Measurements from ENCODE around the gene PTPN5.
"Not testable (repeated sequence)": the region's sequence is repeated elsewhere in the genome, so short reads cannot be mapped to it uniquely, and the experiment has no call there.

PTPN5 gene

DNA sequence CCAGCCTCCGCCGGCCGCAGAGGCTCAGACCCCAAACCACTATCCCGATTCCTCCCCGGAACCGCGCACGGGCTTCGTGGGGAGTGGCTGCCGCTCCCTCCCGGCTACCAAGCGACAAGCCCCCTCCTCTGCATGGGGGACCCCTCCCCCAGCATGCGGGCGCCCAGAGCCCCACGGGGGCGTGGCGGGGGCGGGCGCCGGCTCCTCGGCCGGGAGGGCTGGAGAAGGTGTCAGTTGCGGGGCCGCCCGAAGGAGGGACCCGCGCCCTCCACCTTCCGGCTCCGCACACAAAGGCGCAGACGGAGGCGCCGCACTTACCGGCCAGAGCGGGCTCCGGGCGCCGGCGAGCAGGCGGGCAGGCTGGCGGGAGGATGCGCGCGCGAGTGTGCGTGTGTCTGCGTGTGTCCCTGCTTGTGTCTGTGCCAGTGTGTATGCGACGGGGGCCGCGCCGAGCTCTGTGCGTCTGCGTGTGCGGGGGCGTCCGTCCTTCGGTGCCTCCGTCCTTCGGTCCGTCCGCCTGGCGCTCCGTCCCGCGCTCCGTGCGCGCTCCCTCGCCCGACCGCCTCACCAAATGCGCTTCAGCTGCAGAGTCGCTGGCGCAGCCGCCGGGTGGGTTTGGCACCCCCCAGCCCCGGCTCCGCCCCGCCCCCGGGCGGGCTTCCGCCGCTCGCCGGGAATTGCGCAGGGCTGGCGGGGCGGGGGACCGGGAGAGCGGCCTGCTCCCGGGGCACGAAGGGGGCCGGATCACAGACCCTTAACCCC is at the start of gene PTPN5:
TSS of gene PTPN5 (minus strand) at position 592 of the 762 bp plus-strand sequence. CDS start 19,840 bp downstream, outside the sequence.
- H3K4me3 ChIP-seq (ENCODE audit: low read length) = peak within 1 kb of the TSS; percentile 4
- TF ChIP-seq, protein P1, sequence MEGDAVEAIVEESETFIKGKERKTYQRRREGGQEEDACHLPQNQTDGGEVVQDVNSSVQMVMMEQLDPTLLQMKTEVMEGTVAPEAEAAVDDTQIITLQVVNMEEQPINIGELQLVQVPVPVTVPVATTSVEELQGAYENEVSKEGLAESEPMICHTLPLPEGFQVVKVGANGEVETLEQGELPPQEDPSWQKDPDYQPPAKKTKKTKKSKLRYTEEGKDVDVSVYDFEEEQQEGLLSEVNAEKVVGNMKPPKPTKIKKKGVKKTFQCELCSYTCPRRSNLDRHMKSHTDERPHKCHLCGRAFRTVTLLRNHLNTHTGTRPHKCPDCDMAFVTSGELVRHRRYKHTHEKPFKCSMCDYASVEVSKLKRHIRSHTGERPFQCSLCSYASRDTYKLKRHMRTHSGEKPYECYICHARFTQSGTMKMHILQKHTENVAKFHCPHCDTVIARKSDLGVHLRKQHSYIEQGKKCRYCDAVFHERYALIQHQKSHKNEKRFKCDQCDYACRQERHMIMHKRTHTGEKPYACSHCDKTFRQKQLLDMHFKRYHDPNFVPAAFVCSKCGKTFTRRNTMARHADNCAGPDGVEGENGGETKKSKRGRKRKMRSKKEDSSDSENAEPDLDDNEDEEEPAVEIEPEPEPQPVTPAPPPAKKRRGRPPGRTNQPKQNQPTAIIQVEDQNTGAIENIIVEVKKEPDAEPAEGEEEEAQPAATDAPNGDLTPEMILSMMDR (conservative IDR thresholded peaks at IDR 0.05; ENCODE audit: low read depth, low read length) = no peak
- DNase-seq (ENCODE audit: low read depth) = no peak

DNA sequence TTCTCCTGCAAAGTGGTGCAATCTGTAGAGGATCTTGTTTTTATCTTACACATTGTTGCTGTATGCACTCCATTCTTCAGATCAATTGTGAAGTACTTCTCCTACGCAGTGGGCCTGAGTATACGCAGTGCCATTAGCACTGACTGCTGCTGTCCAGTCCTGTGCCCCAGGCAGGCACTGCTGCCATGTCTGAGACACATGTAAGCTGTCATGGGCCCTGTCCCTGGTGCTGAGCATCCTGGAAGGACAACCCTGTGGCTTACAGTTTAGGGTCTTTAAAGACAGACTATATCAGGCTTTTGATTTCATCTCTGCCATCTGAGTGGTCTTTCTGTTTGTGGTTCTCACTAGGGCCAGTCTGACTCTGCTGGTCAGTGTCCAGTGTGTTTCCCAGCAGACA is 44.8 kb upstream of the PTPN5 start:
- no peak for DNase-seq (ENCODE audit: low read depth)
- TF ChIP-seq, protein P1 (conservative IDR thresholded peaks at IDR 0.05; ENCODE audit: low read depth, low read length) = no peak
- H3K4me3 ChIP-seq (ENCODE audit: low read length) = no peak overlapping the region

DNA sequence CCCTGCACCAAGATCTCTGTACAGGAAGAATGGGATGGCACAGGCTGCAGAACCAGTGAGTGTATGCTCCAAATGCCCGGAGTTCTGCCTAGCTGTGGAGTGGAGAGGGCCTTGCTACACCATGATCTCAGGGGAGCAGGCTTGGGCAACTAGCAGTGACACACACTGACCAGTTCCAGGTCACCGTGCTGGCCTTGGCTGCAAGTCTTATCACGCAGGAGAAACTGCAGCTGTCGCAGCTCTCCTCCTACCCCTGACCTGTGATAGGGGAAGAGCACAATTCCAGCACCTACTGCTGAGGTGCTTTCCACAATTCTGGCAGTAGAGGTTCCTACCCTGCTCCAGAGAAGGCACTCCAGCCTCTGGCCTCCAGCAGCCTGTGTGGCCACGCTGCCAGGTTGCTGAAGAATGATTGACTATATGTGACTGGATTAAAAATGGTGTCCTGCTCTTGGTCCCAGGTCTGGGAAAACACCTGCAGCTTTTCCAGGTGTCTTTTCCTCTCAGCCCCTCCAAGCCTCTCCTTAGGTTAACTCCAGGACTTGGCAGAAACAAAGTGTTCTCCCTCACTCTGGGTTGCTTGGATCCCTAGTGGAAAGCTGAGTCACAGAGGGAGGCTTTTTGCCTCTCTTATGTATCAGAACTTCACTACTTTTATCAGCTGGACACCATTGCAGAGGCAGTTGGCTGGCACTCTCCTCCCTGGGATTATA is 43.3 kb upstream of the PTPN5 start:
- H3K4me3 ChIP-seq (ENCODE audit: low read length) = no peak overlapping the region
- no peak for DNase-seq (ENCODE audit: low read depth)
- TF ChIP-seq, protein P1 (conservative IDR thresholded peaks at IDR 0.05; ENCODE audit: low read depth, low read length) = no peak

DNA sequence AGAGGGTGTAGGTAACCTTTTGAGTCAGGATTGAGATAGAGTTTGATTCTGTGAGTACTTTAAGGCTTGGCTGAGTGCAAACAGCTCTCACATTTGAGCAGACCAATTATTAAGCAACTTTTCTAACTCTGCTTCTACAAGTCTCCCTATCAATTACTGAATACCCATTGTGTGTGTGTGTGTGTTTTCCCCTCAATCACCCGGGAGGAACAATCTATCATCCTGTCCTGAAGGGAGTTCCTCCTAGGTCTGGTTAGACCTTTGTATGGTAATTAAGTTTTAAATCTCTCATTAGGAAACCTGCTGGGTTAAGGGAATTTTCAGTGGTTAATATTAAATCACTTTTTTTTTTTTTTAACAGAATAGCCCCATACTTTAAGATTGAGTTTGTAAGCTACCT is 28.6 kb upstream of the PTPN5 start:
- H3K4me3 ChIP-seq (ENCODE audit: low read length); DNase-seq (ENCODE audit: low read depth): not testable (repeated sequence)

DNA sequence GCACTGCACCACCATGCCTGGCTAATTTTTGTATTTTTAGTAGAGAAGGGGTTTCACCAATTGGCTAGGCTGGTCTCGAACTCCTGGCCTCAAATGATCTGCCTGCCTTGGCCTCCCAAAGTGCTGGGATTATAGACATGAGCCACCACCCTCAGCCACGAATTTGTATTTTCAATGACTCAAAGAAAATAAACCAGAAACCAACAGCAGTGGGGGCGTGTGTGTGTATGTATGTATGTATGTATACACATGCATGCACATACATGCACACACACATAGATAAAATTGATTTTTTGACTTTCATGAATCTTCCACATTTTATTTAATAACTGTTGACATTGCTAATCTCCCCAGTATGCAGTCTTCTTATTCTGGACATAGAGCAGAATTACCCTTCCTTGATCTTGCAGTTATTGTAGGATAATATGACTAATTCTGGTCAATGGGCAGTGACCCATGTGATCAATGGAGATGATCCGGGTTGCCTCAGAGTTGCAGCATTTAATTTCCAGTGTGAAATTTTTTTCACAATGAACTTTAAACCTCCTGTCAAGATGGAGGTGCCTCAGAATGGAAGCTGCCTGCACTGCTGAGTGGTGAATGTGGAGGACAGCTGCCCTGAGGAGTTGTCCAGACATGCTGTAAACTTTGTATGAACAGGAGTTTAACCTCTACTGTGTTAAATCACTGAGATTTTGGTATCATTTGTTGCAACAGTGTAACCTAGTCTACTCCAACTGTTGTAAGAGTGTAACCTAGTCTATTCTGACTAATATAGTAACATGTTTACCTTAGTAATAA is 12.8 kb upstream of the PTPN5 start:
- DNase-seq (ENCODE audit: low read depth) = no peak
- TF ChIP-seq, protein P1 (conservative IDR thresholded peaks at IDR 0.05; ENCODE audit: low read depth, low read length) = no peak
- no peak overlapping the region for H3K4me3 ChIP-seq (ENCODE audit: low read length)

DNA sequence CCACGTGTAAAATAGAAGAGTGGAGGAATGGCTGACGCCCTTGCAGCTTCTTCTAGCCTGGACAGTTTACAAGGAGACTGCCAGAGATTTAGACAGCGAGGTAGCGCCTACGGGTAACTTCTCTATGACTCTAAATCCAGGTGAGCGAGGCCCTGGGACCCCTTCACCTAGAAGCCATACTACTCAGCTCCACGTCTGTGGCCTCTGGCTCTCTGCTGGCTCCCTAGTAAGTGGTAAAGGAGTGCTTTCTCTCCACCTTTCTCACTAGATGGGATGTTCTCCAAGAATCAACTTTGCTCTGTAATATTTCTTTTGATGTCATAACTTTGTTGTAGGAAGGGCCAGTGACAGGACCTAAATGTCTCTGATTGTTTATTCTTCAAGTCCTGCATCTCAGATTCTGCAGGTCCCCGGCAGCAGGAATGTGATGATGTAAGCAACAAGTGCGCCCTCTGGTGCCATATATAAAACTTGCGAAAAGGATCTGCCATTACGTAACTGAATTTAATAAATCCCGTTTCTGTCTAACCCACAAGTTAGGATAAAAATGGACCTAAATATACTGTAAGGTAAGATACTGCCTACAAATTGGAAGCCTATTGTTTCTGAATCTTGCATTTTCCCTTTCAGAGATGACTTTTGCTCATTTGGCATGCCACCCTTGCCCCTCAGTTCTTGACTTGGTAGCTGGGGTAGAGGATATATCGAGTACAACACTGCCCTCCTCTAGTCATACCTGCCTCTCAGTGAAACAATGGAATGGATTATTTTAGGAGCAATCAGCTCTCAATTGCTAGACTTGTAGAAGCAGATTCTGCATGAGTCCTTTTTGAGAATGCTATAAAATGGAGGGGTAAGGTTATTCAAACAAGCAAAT is 11.0 kb upstream of the PTPN5 start:
- TF ChIP-seq, protein P1 (conservative IDR thresholded peaks at IDR 0.05; ENCODE audit: low read depth, low read length) = peak; percentile 68
- DNase-seq (ENCODE audit: low read depth) = peak; percentile 39
- H3K4me3 ChIP-seq (ENCODE audit: low read length) = no peak overlapping the region
